K562 (cell line): ENCODE results near the gene GMNC. TPM values are rescaled to one million over a fixed set of nuclear protein-coding genes. Genes with fewer than 3 reads are reported as not detected.

Experiments
- ATAC-seq: fragments of 200-7000 bp; cut with Tn5 transposase; 3 replicates; pipeline ENCODE4 v1.9.1; 2020; ENCODE audit warnings: moderate library complexity
- BruUV-seq: library from RNA; stranded (reverse); fragments of 400-500 nt; replicated peaks from 2 replicates; lab custom pipeline; 2021; lab: Mats Ljungman, UMichigan
- CTCF ChIA-PET: fragments of 300-600 bp; formaldehyde crosslinking; extraction: SDS; loops from one replicate; lab custom pipeline; 2021; ENCODE audit warnings: low intra/inter-chr PET ratio; lab: Yijun Ruan, JAX
- POLR2A ChIA-PET: fragments of 300-600, 350-650 bp; sonication (Branson Sonifier 250); formaldehyde crosslinking; extraction: SDS; loops from one replicate; lab custom pipeline; 2021; ENCODE audit warnings: antibody characterized with exemption, inconsistent platforms; lab: Yijun Ruan, JAX
- DNase-seq, 4 experiments: peaks; one replicate each; pipeline versions ENCODE4 v3.0.0 to v3.0.0-alpha.2; 2011 to 2018; ENCODE audit warnings: low spot score in 3 of 4, mixed read lengths in 3 of 4; ENCODE audit errors: extremely low read depth in 1 of 4
- FAIRE-seq: peaks from 2 replicates; lab custom pipeline; 2011; peaks lifted over from hg19 to GRCh38; lab: Jason Lieb, UNC
- H2AFZ ChIP-seq: 2 replicates; pipeline ENCODE4 v1.6.0; 2011; ENCODE audit warnings: low read depth, low read length, control low read depth, inconsistent platforms
- H3K27ac ChIP-seq: fragments of 200-600 bp; 3 replicates; pipeline ENCODE4 v1.8.0; 2011; ENCODE audit warnings: low read depth, mild to moderate bottlenecking, control low read depth, inconsistent platforms, low read length, moderate library complexity, mixed read lengths; ENCODE audit errors: extremely low read depth
- H3K27me3 ChIP-seq, 2 experiments: fragments of 300-600 bp in 1 of 2; 2 replicates in 1 of 2; 3 replicates in 1 of 2; pipeline versions ENCODE4 v1.6.0 to v1.8.0; 2011; ENCODE audit warnings: inconsistent platforms in 2 of 2, low read length in 2 of 2, mild to moderate bottlenecking in 1 of 2, mixed read lengths in 1 of 2, moderate library complexity in 1 of 2; ENCODE audit not compliant: control insufficient read depth in 2 of 2, insufficient read depth in 2 of 2
- H3K36me3 ChIP-seq: fragments of 300-600 bp; 3 replicates; pipeline ENCODE4 v1.8.0; 2011; ENCODE audit warnings: mild to moderate bottlenecking, low read length, inconsistent platforms; ENCODE audit not compliant: control insufficient read depth, insufficient read depth
- H3K4me1 ChIP-seq, 2 experiments: fragments of 200-600 bp in 1 of 2; replicated peaks in 1 of 2; 2 replicates in 1 of 2; 3 replicates in 1 of 2; pipeline versions ENCODE4 v1.5.1 to v1.8.0; 2011; ENCODE audit warnings: inconsistent platforms in 2 of 2, low read length in 2 of 2, mild to moderate bottlenecking in 1 of 2, mixed read lengths in 1 of 2, moderate library complexity in 1 of 2; ENCODE audit not compliant: control insufficient read depth in 2 of 2, insufficient read depth in 2 of 2
- H3K4me2 ChIP-seq: 2 replicates; pipeline ENCODE4 v1.6.1; 2011; ENCODE audit warnings: low read length, control low read depth, inconsistent platforms, mixed read lengths; ENCODE audit not compliant: insufficient read depth
- H3K4me3 ChIP-seq: fragments of 200-600 bp; sonication (generic), shearing (Covaris generic); 2 replicates; pipeline ENCODE4 v1.5.1; 2016; ENCODE audit warnings: control low read depth, inconsistent platforms
- H3K79me2 ChIP-seq: fragments of 200-600 bp; 3 replicates; pipeline ENCODE4 v1.8.0; 2011; ENCODE audit warnings: low read length, inconsistent platforms; ENCODE audit not compliant: control insufficient read depth, insufficient read depth
- H3K9ac ChIP-seq, 2 experiments: 2 replicates each; pipeline versions ENCODE4 v1.6.0 to v1.6.1; 2011; ENCODE audit warnings: low read depth in 2 of 2, low read length in 2 of 2, control low read depth in 1 of 2, inconsistent platforms in 1 of 2, mild to moderate bottlenecking in 1 of 2, mixed read lengths in 1 of 2; ENCODE audit not compliant: insufficient read depth in 1 of 2
- H3K9me1 ChIP-seq: one replicate; pipeline ENCODE4 v1.6.0; 2011; ENCODE audit warnings: inconsistent platforms, mild to moderate bottlenecking, low read length, moderate library complexity; ENCODE audit not compliant: control insufficient read depth, insufficient read depth
- H3K9me3 ChIP-seq: replicated peaks from 2 replicates; pipeline ENCODE4 v1.5.1; 2011; ENCODE audit warnings: low read depth, low read length, inconsistent platforms; ENCODE audit not compliant: control insufficient read depth, insufficient read depth
- H4K20me1 ChIP-seq: replicated peaks from 2 replicates; pipeline ENCODE4 v1.6.1; 2011; ENCODE audit warnings: low read length, inconsistent platforms, mixed read lengths; ENCODE audit not compliant: control insufficient read depth, insufficient read depth
- ADNP ChIP-seq: fragments of 200-800 bp; sonication (Bioruptor generic); IDR thresholded peaks from 2 replicates; pipeline ENCODE4 v1.6.1; 2016; ENCODE audit warnings: missing genetic modification characterization, missing compliant biosample characterization
- GTF2E2 ChIP-seq: fragments of 200-800 bp; sonication (Bioruptor generic); IDR thresholded peaks from 2 replicates; pipeline ENCODE4 v1.6.1; 2016; ENCODE audit warnings: missing genetic modification characterization, missing compliant biosample characterization
- RBFOX2 ChIP-seq: fragments of 200-400 bp; formaldehyde crosslinking; IDR thresholded peaks from 2 replicates; pipeline ENCODE4 v1.6.1; 2017; ENCODE audit warnings: low read depth, mild to moderate bottlenecking, low read length, moderate library complexity
- WGBS: fragments of 100-300 bp; shearing (Covaris generic); methylation state at CpG from one replicate; pipeline ENCODE4 v1.1.6; 2016; ENCODE audit warnings: low coverage, mixed read lengths; ENCODE audit not compliant: insufficient coverage; ENCODE audit errors: missing lambda C conversion rate; 5-methylcytosine and 5-hydroxymethylcytosine counted together
- in situ Hi-C: fragments of 300-500 bp; cut with MboI; formaldehyde crosslinking; loops from 4 replicates; pipeline ENCODE4 v1.15.0; 2018; ENCODE audit warnings: inconsistent platforms, mixed read lengths
- intact Hi-C: fragments of 100-400 bp; cut with micrococcal nuclease; formaldehyde crosslinking; loops from 2 replicates; pipeline ENCODE4 v1.14.2; 2022
- polyA plus RNA-seq, 8 experiments: library from polyadenylated mRNA; depleted of rRNA in 4 of 8; stranded (reverse) in 5 of 8; unstranded in 3 of 8; fragments of >200 nt; fragmentation: Nextera tagmentation in 2 of 8; fragmentation: Illumina TruSeq in 1 of 8; extraction: Ambion mirVana in 2 of 8; extraction: Trizol in 1 of 8; gene quantifications; 2 replicates each; pipeline versions ENCODE4 v1.2.1 to v1.2.3, GENCODE V29; 2011 to 2014; ENCODE audit warnings: inconsistent platforms in 1 of 8, missing spikeins in 1 of 8
- total RNA-seq, 7 experiments: library from RNA; depleted of rRNA in 6 of 7; stranded (reverse); fragments of >200 nt in 6 of 7; fragmentation: Illumina TruSeq in 2 of 7; extraction: Trizol in 2 of 7; gene quantifications; 2 replicates each; pipeline versions ENCODE4 v1.2.1 to v1.2.3, GENCODE V29; 2011 to 2021; ENCODE audit warnings: low replicate concordance in 1 of 7
- TF ChIP-seq, protein P1 (sequence below): fragments of 250-450 bp; sonication (Bioruptor Pico); IDR thresholded peaks from 2 replicates; pipeline ENCODE4 v1.8.0; 2021; ENCODE audit warnings: moderate library complexity, mild to moderate bottlenecking, inconsistent platforms
- TF ChIP-seq, protein P2 (sequence below), 2 experiments: fragments of 450-650 bp in 1 of 2; IDR thresholded peaks; 2 replicates each; pipeline ENCODE4 v1.6.1; 2011 to 2017; ENCODE audit warnings: low read depth in 2 of 2, antibody characterized with exemption in 1 of 2, borderline replicate concordance in 1 of 2, low read length in 1 of 2, mild to moderate bottlenecking in 1 of 2, mixed read lengths in 1 of 2; ENCODE audit not compliant: control insufficient read depth in 1 of 2

The GMNC gene
- total and polyA plus RNA-seq, 9 of the 15 experiments (the other 6 are each of a cell fraction or from before 2014, with no cell fraction given), result not detected

DNA sequence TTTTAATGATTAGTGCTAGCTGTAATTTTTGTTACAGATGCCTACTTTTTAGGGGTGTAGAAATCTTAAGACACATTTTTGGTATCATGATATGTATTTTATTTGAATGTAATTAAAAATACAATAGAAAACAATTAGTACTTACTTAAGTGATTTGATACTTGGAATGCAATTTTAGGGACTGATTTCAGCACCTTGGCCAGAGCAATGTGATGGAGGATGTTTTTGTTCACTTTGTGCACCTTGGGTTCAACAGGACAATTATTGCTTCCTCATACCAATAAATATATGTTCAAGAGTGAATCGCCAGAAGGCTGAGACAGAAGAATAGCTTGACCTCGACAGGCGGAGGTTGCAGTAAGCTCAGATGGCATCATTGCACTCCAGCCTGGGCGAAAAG lies 22.3 kb downstream of the GMNC start:
- ChIA-PET POLR2A (no interaction called here), CTCF (no interaction called here)
- Histone ChIP-seq H4K20me1 (no peaks in the 10 kb centered on the region), H3K27ac (no peak overlapping the region), H3K9me3 (no peaks in the 10 kb centered on the region), H3K9ac (no peak overlapping the region), H3K79me2 (no peaks in the 10 kb centered on the region), H2AFZ (no peak overlapping the region), H3K4me2 (no peak overlapping the region), H3K4me1 (no peaks in the 10 kb centered on the region), H3K4me3 (no peak overlapping the region), H3K27me3 (no peaks in the 10 kb centered on the region), H3K36me3 (no peaks in the 10 kb centered on the region), H3K9me1 (no peaks in the 10 kb centered on the region)
- in situ Hi-C loops (no loop called here), intact Hi-C loops (no loop called here)
- no TSS peak for BruUV-seq
- DNase-seq (no peak), FAIRE-seq (no peak), ATAC-seq (no peak)
- 0% methylated on average over 1 of the region's 4 CpGs for WGBS
- no peak for TF ChIP-seq GTF2E2 (tag)
- no peak for TF ChIP-seq ADNP (tag)
- TF ChIP-seq, protein P1, sequence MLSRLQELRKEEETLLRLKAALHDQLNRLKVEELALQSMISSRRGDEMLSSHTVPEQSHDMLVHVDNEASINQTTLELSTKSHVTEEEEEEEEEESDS (CRISPR knock-in tag), result no peak
- TF ChIP-seq, protein P2, sequence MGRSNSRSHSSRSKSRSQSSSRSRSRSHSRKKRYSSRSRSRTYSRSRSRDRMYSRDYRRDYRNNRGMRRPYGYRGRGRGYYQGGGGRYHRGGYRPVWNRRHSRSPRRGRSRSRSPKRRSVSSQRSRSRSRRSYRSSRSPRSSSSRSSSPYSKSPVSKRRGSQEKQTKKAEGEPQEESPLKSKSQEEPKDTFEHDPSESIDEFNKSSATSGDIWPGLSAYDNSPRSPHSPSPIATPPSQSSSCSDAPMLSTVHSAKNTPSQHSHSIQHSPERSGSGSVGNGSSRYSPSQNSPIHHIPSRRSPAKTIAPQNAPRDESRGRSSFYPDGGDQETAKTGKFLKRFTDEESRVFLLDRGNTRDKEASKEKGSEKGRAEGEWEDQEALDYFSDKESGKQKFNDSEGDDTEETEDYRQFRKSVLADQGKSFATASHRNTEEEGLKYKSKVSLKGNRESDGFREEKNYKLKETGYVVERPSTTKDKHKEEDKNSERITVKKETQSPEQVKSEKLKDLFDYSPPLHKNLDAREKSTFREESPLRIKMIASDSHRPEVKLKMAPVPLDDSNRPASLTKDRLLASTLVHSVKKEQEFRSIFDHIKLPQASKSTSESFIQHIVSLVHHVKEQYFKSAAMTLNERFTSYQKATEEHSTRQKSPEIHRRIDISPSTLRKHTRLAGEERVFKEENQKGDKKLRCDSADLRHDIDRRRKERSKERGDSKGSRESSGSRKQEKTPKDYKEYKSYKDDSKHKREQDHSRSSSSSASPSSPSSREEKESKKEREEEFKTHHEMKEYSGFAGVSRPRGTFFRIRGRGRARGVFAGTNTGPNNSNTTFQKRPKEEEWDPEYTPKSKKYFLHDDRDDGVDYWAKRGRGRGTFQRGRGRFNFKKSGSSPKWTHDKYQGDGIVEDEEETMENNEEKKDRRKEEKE (IDR thresholded peaks at IDR 0.05; ENCODE audit: borderline replicate concordance in 1 of 2, control insufficient read depth in 1 of 2, low read depth in 2 of 2, low read length in 1 of 2), result no peak
- TF ChIP-seq RBFOX2, result no peak
